Liver (tissue), 9 donors: ENCODE measurements around the gene MALT1. TPM values are rescaled to one million over a fixed set of nuclear protein-coding genes. Genes with fewer than 3 reads are reported as not detected.

ENCODE experiments used
- DNase-seq: peaks from one replicate; pipeline ENCODE4 v3.0.0-alpha.2; 2017; ENCODE audit warnings: low spot score
- H3K27ac ChIP-seq, 2 donors: one replicate each; pipeline ENCODE4 v1.7.0; 2013; ENCODE audit warnings: inconsistent platforms in 2 of 2, low read length in 2 of 2, control low read depth in 1 of 2, low read depth in 1 of 2, mild to moderate bottlenecking in 1 of 2
- H3K27me3 ChIP-seq, 4 donors: one replicate each; pipeline versions ENCODE4 v1.6.1 to v1.7.0; 2013; ENCODE audit warnings: low read length in 3 of 4, inconsistent platforms in 1 of 4, mild to moderate bottlenecking in 1 of 4, moderate library complexity in 1 of 4; ENCODE audit not compliant: control insufficient read depth in 4 of 4, insufficient read depth in 4 of 4
- H3K36me3 ChIP-seq, 4 donors: one replicate each; pipeline versions ENCODE4 v1.6.1 to v1.7.0; 2013; ENCODE audit warnings: low read length in 3 of 4, mild to moderate bottlenecking in 3 of 4, low read depth in 1 of 4, moderate library complexity in 1 of 4; ENCODE audit not compliant: control insufficient read depth in 4 of 4, insufficient read depth in 3 of 4
- H3K4me1 ChIP-seq, 4 donors: one replicate each; pipeline versions ENCODE4 v1.6.1 to v1.7.0; 2013; ENCODE audit warnings: low read length in 3 of 4, mild to moderate bottlenecking in 3 of 4, moderate library complexity in 1 of 4; ENCODE audit not compliant: control insufficient read depth in 4 of 4, insufficient read depth in 4 of 4
- H3K4me3 ChIP-seq, 3 donors: one replicate each; pipeline versions ENCODE4 v1.6.1 to v1.7.0; 2013; ENCODE audit warnings: low read length in 3 of 3, control low read depth in 1 of 3, low read depth in 1 of 3, mild to moderate bottlenecking in 1 of 3
- H3K9ac ChIP-seq, 2 donors: one replicate each; pipeline ENCODE4 v1.7.0; 2013; ENCODE audit warnings: low read length in 2 of 2, mild to moderate bottlenecking in 2 of 2, moderate library complexity in 2 of 2, control low read depth in 1 of 2, low read depth in 1 of 2
- H3K9me3 ChIP-seq, 4 donors: one replicate each; pipeline versions ENCODE4 v1.6.1 to v1.7.0; 2013; ENCODE audit warnings: low read length in 3 of 4; ENCODE audit not compliant: control insufficient read depth in 4 of 4
- ATF3 ChIP-seq: IDR thresholded peaks from 2 replicates; pipeline ENCODE4 v1.6.1; 2016; ENCODE audit warnings: antibody characterized with exemption
- CTCF ChIP-seq: fragments of 150-350 bp; IDR thresholded peaks from 2 replicates; pipeline ENCODE4 v1.5.1; 2017; ENCODE audit warnings: improper control_type of control experiment, low read depth, low read length; ENCODE audit not compliant: missing input control
- EGR1 ChIP-seq, 2 donors: IDR thresholded peaks; 2 replicates each; pipeline ENCODE4 v1.6.1; 2016 to 2018; ENCODE audit warnings: antibody characterized with exemption in 2 of 2, low read depth in 2 of 2
- FOXA1 ChIP-seq: IDR thresholded peaks from 2 replicates; pipeline ENCODE4 v1.6.1; 2016; ENCODE audit warnings: antibody characterized with exemption
- FOXA2 ChIP-seq: IDR thresholded peaks from 2 replicates; pipeline ENCODE4 v1.6.1; 2016; ENCODE audit warnings: antibody characterized with exemption
- GABPA ChIP-seq, 2 donors: IDR thresholded peaks in 1 of 2; conservative IDR thresholded peaks in 1 of 2; 2 replicates each; pipeline ENCODE4 v1.6.1; 2016; ENCODE audit warnings: antibody characterized with exemption in 2 of 2, mild to moderate bottlenecking in 1 of 2, moderate library complexity in 1 of 2
- HNF4A ChIP-seq, 2 donors: conservative IDR thresholded peaks; 2 replicates each; pipeline ENCODE4 v1.6.1; 2016; ENCODE audit warnings: antibody characterized with exemption in 2 of 2, mild to moderate bottlenecking in 2 of 2
- HNF4G ChIP-seq: IDR thresholded peaks from 2 replicates; pipeline ENCODE4 v1.6.1; 2016; ENCODE audit warnings: antibody characterized with exemption
- JUND ChIP-seq, 2 donors: IDR thresholded peaks; 2 replicates each; pipeline ENCODE4 v1.6.1; 2016; ENCODE audit warnings: antibody characterized with exemption in 2 of 2
- MAX ChIP-seq: IDR thresholded peaks from 2 replicates; pipeline ENCODE4 v1.6.1; 2016; ENCODE audit warnings: antibody characterized with exemption
- NR2F2 ChIP-seq: IDR thresholded peaks from 2 replicates; pipeline ENCODE4 v1.6.1; 2016; ENCODE audit warnings: antibody characterized with exemption
- RAD21 ChIP-seq, 2 donors: IDR thresholded peaks; 2 replicates each; pipeline ENCODE4 v1.6.1; 2016; ENCODE audit warnings: antibody characterized with exemption in 2 of 2, mild to moderate bottlenecking in 2 of 2
- REST ChIP-seq: IDR thresholded peaks from 2 replicates; pipeline ENCODE4 v1.6.1; 2016; ENCODE audit warnings: antibody characterized with exemption, mild to moderate bottlenecking
- SP1 ChIP-seq: IDR thresholded peaks from 2 replicates; pipeline ENCODE4 v1.6.1; 2018; ENCODE audit warnings: antibody characterized with exemption, mild to moderate bottlenecking
- TAF1 ChIP-seq: conservative IDR thresholded peaks from 2 replicates; pipeline ENCODE4 v1.6.1; 2016; ENCODE audit warnings: antibody characterized with exemption, mild to moderate bottlenecking
- YY1 ChIP-seq: IDR thresholded peaks from 2 replicates; pipeline ENCODE4 v1.6.1; 2016; ENCODE audit warnings: antibody characterized with exemption, mild to moderate bottlenecking
- ZBTB33 ChIP-seq: IDR thresholded peaks from 2 replicates; pipeline ENCODE4 v1.6.1; 2016; ENCODE audit warnings: antibody characterized with exemption
- WGBS: extraction: QIAGEN DNeasy Blood & Tissue Kit; methylation state at CpG from one replicate; pipeline ENCODE4 v1.1.7; 2013; 5-methylcytosine and 5-hydroxymethylcytosine counted together
- polyA plus RNA-seq, 2 donors: library from polyadenylated mRNA; stranded (reverse) in 1 of 2; unstranded in 1 of 2; fragments of 200-250 nt in 1 of 2; fragments of >200 nt in 1 of 2; fragmentation: Nextera tagmentation in 1 of 2; extraction: Ambion mirVana in 1 of 2; gene quantifications; one replicate each; pipeline versions ENCODE4 v1.2.1 to v1.2.3, GENCODE V29; 2013 to 2015
- total RNA-seq, 2 donors: library from RNA; depleted of rRNA; stranded (reverse); fragments of >200 nt; gene quantifications; one replicate each; pipeline ENCODE4 v1.2.3, GENCODE V29; 2014
- donor health status: healthy.
- donor health status: healthy.
- donor health status: healthy.
- donor health status: healthy.
- donor health status: healthy.

Gene MALT1
- total and polyA plus RNA-seq, 4 donors: 3.1 to 27.3 (median 6.4) TPM

- no peaks in the 10 kb centered on the region for H3K9me3 ChIP-seq
- H3K27ac ChIP-seq: no peak overlapping the region
- no peaks in the 10 kb centered on the region for H3K4me1 ChIP-seq
- WGBS: 93% methylated on average over 2 of the region's 2 CpGs
- no peak overlapping the region for H3K4me3 ChIP-seq
- no peak for TF ChIP-seq CTCF
- TF ChIP-seq SP1: no peak
- no peak for TF ChIP-seq NR2F2
- TF ChIP-seq REST: no peak
- no peak for TF ChIP-seq YY1
- no peak for TF ChIP-seq EGR1 (IDR thresholded peaks at IDR 0.05; ENCODE audit: low read depth in 2 of 2)
- no peak for TF ChIP-seq ATF3
- TF ChIP-seq MAX: no peak
- TF ChIP-seq RAD21 (IDR thresholded peaks at IDR 0.05): no peak
- no peak overlapping the region for H3K9ac ChIP-seq
- H3K27me3 ChIP-seq: no peaks in the 10 kb centered on the region
- H3K36me3 ChIP-seq: no peaks in the 10 kb centered on the region
- no peak for DNase-seq
Measured at GRCh38 chr18:58639237-58639636, 32.0 kb upstream of the MALT1 start.

GRCh38 chr18:58639751-58640427, 31.4 kb upstream of the MALT1 start:
- H3K27me3 ChIP-seq: no peaks in the 10 kb centered on the region
- H3K9me3 ChIP-seq: no peaks in the 10 kb centered on the region
- H3K27ac ChIP-seq: no peak overlapping the region
- 73% methylated on average over 5 of the region's 5 CpGs for WGBS
- DNase-seq: no peak
- no peak overlapping the region for H3K9ac ChIP-seq
- H3K4me3 ChIP-seq: no peak overlapping the region
- H3K36me3 ChIP-seq: no peaks in the 10 kb centered on the region
- no peaks in the 10 kb centered on the region for H3K4me1 ChIP-seq
- TF ChIP-seq ZBTB33: no peak
- TF ChIP-seq SP1: no peak
- no peak for TF ChIP-seq TAF1
- no peak for TF ChIP-seq GABPA (IDR thresholded peaks at IDR 0.05 in 1 of 2, conservative IDR thresholded peaks at IDR 0.05 in 1 of 2)
- no peak for TF ChIP-seq ATF3
- TF ChIP-seq CTCF: no peak
- TF ChIP-seq YY1: no peak
- TF ChIP-seq HNF4G: no peak
- TF ChIP-seq JUND (IDR thresholded peaks at IDR 0.05): no peak
- no peak for TF ChIP-seq RAD21 (IDR thresholded peaks at IDR 0.05)
- no peak for TF ChIP-seq NR2F2
- TF ChIP-seq HNF4A (conservative IDR thresholded peaks at IDR 0.05): no peak
- TF ChIP-seq REST: no peak
- no peak for TF ChIP-seq FOXA2
- no peak for TF ChIP-seq FOXA1
